Ascending aorta (tissue), 2 donors: ENCODE results near the gene PLCD3. TPM values are rescaled to one million over a fixed set of nuclear protein-coding genes. Genes with fewer than 3 reads are reported as not detected.
A peak's percentile ranks its signal among the peaks of the same experiment; 100 is the strongest.

Source experiments
- DNase-seq, 2 donors: peaks; one replicate each; pipeline ENCODE4 v3.0.0-alpha.2; 2019; ENCODE audit warnings: low spot score in 2 of 2
- H3K27ac ChIP-seq, 2 donors: fragments of 200-600 bp; sonication (generic); one replicate each; pipeline ENCODE4 v1.5.1; 2016 to 2017; ENCODE audit warnings: mild to moderate bottlenecking in 1 of 2
- H3K27me3 ChIP-seq: fragments of 200-600 bp; sonication (generic); one replicate; pipeline ENCODE4 v1.5.1; 2017
- H3K36me3 ChIP-seq, 2 donors: fragments of 200-600 bp; sonication (generic); one replicate each; pipeline ENCODE4 v1.5.1; 2016
- H3K4me1 ChIP-seq, 2 donors: fragments of 200-600 bp; sonication (generic); one replicate each; pipeline ENCODE4 v1.5.1; 2016 to 2017; ENCODE audit warnings: mild to moderate bottlenecking in 1 of 2
- H3K4me3 ChIP-seq, 2 donors: fragments of 200-600 bp; sonication (generic); one replicate each; pipeline ENCODE4 v1.5.1; 2016 to 2017; ENCODE audit warnings: mild to moderate bottlenecking in 1 of 2
- H3K9me3 ChIP-seq, 2 donors: fragments of 200-600 bp; sonication (generic); one replicate each; pipeline ENCODE4 v1.5.1; 2016
- CTCF ChIP-seq, 3 experiments: fragments of 200-600 bp in 2 of 3; fragments of 450-650 bp in 1 of 3; sonication (generic) in 2 of 3; IDR thresholded peaks; one replicate each; pipeline ENCODE4 v1.5.1; 2016 to 2019; ENCODE audit warnings: antibody characterized with exemption in 3 of 3, mild to moderate bottlenecking in 1 of 3, moderate library complexity in 1 of 3
- intact Hi-C: fragments of 100-400 bp; cut with DNase I; formaldehyde crosslinking; loops from one replicate; pipeline ENCODE4 v1.15.1; 2023
- total RNA-seq: library from RNA; depleted of rRNA; stranded (reverse); fragments of >200 nt; gene quantifications from one replicate; pipeline ENCODE4 v1.1.0, GENCODE V29; 2016

PLCD3 gene
- total RNA-seq, 1 donor from 2014 or later: 65.5 TPM

- H3K4me1 ChIP-seq: peaks cover 16 to 45% of the 10 kb centered on the region in 2 donors
- H3K27me3 ChIP-seq: no peaks in the 10 kb centered on the region
- peak overlapping the region; percentile 64 to 80 for H3K27ac ChIP-seq
- TF ChIP-seq CTCF (IDR thresholded peaks at IDR 0.05): peak; percentile 85 to 96 (median 91)
- H3K36me3 ChIP-seq: peaks cover 79 to 84% of the 10 kb centered on the region in 2 donors
- intact Hi-C loops: loop anchor here (1.0 to 5.0 kb wide), 5 partner anchors 34 to 178 kb away; partner anchors contain the start of genes C1QL1, DCAKD and PLCD3
- H3K9me3 ChIP-seq: no peaks in the 10 kb centered on the region
- peak; percentile 63 to 97 for DNase-seq
- peak overlapping the region in 1 of 2 donors; percentile 9 for H3K4me3 ChIP-seq
Measured at GRCh38 chr17:45098869-45099616, 33.3 kb downstream of the PLCD3 start.

DNA sequence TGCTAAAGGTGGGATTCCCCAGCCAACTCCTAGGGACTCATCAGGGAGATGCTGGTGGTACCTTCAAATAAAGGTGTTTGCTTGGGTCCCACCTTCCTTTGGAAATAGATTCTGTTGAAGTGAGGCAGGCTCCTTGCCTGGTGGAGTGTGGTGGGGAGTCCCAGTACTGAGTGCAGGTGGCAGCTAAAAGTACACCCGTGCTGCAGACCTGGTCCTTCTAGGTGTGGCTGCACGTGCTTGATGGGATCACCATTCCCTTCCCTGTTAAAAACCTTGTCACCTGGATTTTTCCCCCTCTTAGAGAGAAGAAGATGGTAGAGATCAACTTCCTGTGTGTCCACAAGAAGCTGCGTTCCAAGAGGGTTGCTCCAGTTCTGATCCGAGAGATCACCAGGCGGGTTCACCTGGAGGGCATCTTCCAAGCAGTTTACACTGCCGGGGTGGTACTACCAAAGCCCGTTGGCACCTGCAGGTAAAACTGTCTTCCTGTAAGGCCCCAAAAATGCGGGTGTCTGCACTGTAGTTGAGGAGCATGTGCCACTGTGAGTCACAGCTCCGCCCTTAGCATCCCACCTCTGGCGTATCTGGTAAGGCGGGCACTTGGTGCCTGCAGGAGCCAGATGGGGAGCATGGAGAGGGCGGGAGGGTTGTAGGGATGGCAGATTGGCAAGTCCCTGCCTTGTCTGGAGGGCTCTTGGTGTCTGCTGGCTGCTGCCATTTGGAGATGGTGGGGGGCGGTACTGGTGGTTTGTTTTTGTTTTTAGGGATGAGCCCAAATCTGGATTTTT lies 34.0 kb downstream of the PLCD3 start:
- intact Hi-C loops: loop anchor here (2.0 to 5.0 kb wide), 4 partner anchors 35 to 177 kb away; partner anchors contain the start of genes C1QL1, DCAKD and PLCD3
- Histone ChIP-seq H3K4me3 (peak overlapping the region in 1 of 2 donors; percentile 9), H3K4me1 (peaks cover 23 to 53% of the 10 kb centered on the region in 2 donors), H3K27me3 (no peaks in the 10 kb centered on the region), H3K36me3 (peaks cover 76 to 78% of the 10 kb centered on the region in 2 donors), H3K27ac (peak overlapping the region; percentile 64 to 80), H3K9me3 (no peaks in the 10 kb centered on the region)
- DNase-seq: no peak
- no peak for TF ChIP-seq CTCF (IDR thresholded peaks at IDR 0.05)

- Histone ChIP-seq H3K4me3 (no peak overlapping the region), H3K4me1 (peaks cover 27 to 59% of the 10 kb centered on the region in 2 donors), H3K27ac (peak overlapping the region; percentile 64 to 94), H3K9me3 (no peaks in the 10 kb centered on the region), H3K36me3 (peaks cover 69 to 70% of the 10 kb centered on the region in 2 donors), H3K27me3 (no peaks in the 10 kb centered on the region)
- intact Hi-C loops: loop anchor here (5.0 kb wide), 1 partner anchor 130 kb away; the partner anchor contains the start of gene C1QL1
- TF ChIP-seq CTCF (IDR thresholded peaks at IDR 0.05): no peak
- DNase-seq: no peak
Measured at GRCh38 chr17:45096926-45097325, 35.4 kb downstream of the PLCD3 start.

DNA sequence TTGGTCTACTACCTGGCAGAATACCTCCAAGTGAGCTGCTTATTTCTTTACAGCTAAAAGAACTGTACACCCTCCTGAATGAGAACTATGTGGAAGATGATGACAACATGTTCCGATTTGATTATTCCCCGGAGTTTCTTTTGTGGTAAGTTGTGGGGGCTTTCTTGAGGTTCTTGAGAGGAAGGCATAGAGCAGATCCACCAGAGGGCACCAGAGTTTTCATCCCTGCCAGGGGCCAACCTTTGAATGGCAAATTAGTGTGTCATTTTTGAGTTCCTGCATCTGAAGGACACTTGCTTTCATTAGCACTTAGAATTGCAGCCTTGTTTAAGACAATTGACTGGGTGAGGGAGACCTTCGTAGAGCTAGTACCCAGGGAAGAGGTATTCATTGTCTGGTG lies 36.2 kb downstream of the PLCD3 start:
- DNase-seq: no peak
- intact Hi-C loops: loop anchor here (5.0 kb wide), 1 partner anchor 129 kb away; the partner anchor contains the start of gene C1QL1
- H3K27me3 ChIP-seq: no peaks in the 10 kb centered on the region
- no peak overlapping the region for H3K4me3 ChIP-seq
- H3K4me1 ChIP-seq: peaks cover 30 to 65% of the 10 kb centered on the region in 2 donors
- no peaks in the 10 kb centered on the region for H3K9me3 ChIP-seq
- H3K36me3 ChIP-seq: peaks cover 66 to 67% of the 10 kb centered on the region in 2 donors
- peak overlapping the region; percentile 64 to 94 for H3K27ac ChIP-seq
- TF ChIP-seq CTCF (IDR thresholded peaks at IDR 0.05): peak; percentile 17 to 45 (median 18)

- no peak for TF ChIP-seq CTCF (IDR thresholded peaks at IDR 0.05)
- intact Hi-C loops: loop anchor here (1.0 kb wide), 1 partner anchor 32 kb away; the partner anchor contains the start of gene NMT1
- H3K4me1 ChIP-seq: peaks cover 39 to 80% of the 10 kb centered on the region in 2 donors
- no peaks in the 10 kb centered on the region for H3K9me3 ChIP-seq
- H3K4me3 ChIP-seq: peak overlapping the region in 1 of 2 donors; percentile 8
- DNase-seq: peak in 1 of 2 donors; percentile 75
- H3K27ac ChIP-seq: peak overlapping the region; percentile 87 to 94
- H3K36me3 ChIP-seq: peaks cover 63 to 74% of the 10 kb centered on the region in 2 donors
- H3K27me3 ChIP-seq: no peaks in the 10 kb centered on the region
Measured at GRCh38 chr17:45093444-45094110, 38.7 kb downstream of the PLCD3 start.
